H9 (cell line): ENCODE results near the gene ZMAT2. TPM values are rescaled to one million over a fixed set of nuclear protein-coding genes. Genes with fewer than 3 reads are reported as not detected.

Source experiments
- DNase-seq: peaks from one replicate; pipeline ENCODE4 v3.0.0-alpha.2; 2017
- H2AFZ ChIP-seq: one replicate; pipeline ENCODE4 v1.6.1; 2013; ENCODE audit warnings: mild to moderate bottlenecking, low read length, control low read depth, moderate library complexity
- H2AK5ac ChIP-seq: 2 replicates; pipeline ENCODE4 v1.6.1; 2013; ENCODE audit warnings: low read length, control low read depth, mixed read lengths; ENCODE audit not compliant: insufficient read length
- H2BK120ac ChIP-seq: one replicate; pipeline ENCODE4 v1.6.1; 2013; ENCODE audit warnings: low read depth, mild to moderate bottlenecking, low read length, control low read depth, inconsistent platforms; ENCODE audit not compliant: poor library complexity, severe bottlenecking
- H2BK12ac ChIP-seq: 2 replicates; pipeline ENCODE4 v1.6.1; 2013; ENCODE audit warnings: low read length, control low read depth, mixed read lengths, low read depth; ENCODE audit not compliant: insufficient read length
- H2BK15ac ChIP-seq: 2 replicates; pipeline ENCODE4 v1.6.1; 2013; ENCODE audit warnings: low read depth, low read length, control low read depth
- H2BK20ac ChIP-seq: one replicate; pipeline ENCODE4 v1.6.1; 2013; ENCODE audit warnings: low read depth, mild to moderate bottlenecking, low read length, control low read depth, inconsistent platforms; ENCODE audit not compliant: poor library complexity, severe bottlenecking
- H2BK5ac ChIP-seq: 2 replicates; pipeline ENCODE4 v1.6.1; 2013; ENCODE audit warnings: low read length, control low read depth, mixed read lengths; ENCODE audit not compliant: insufficient read length
- H3K14ac ChIP-seq: 2 replicates; pipeline ENCODE4 v1.6.1; 2013; ENCODE audit warnings: low read length, control low read depth; ENCODE audit not compliant: insufficient read depth
- H3K18ac ChIP-seq: 2 replicates; pipeline ENCODE4 v1.6.1; 2013; ENCODE audit warnings: low read depth, mild to moderate bottlenecking, mixed read lengths, low read length, control low read depth; ENCODE audit not compliant: insufficient read length
- H3K23ac ChIP-seq: 2 replicates; pipeline ENCODE4 v1.6.1; 2013; ENCODE audit warnings: low read length, control low read depth, mixed read lengths, low read depth; ENCODE audit not compliant: insufficient read length
- H3K23me2 ChIP-seq: 2 replicates; pipeline ENCODE4 v1.6.1; 2013; ENCODE audit warnings: low read depth, mild to moderate bottlenecking, mixed read lengths, low read length, control low read depth; ENCODE audit not compliant: insufficient read length, poor library complexity, severe bottlenecking
- H3K27ac ChIP-seq: 2 replicates; pipeline ENCODE4 v1.5.1; 2013; ENCODE audit warnings: low read length, control low read depth, mixed read lengths, low read depth; ENCODE audit not compliant: insufficient read length
- H3K27me3 ChIP-seq: 2 replicates; pipeline ENCODE4 v1.6.1; 2013; ENCODE audit warnings: low read length, control low read depth, inconsistent platforms; ENCODE audit not compliant: insufficient read depth
- H3K4ac ChIP-seq: 2 replicates; pipeline ENCODE4 v1.6.1; 2013; ENCODE audit warnings: low read depth, mild to moderate bottlenecking, control low read depth, inconsistent platforms, low read length, moderate library complexity
- H3K4me1 ChIP-seq: 2 replicates; pipeline ENCODE4 v1.6.1; 2013; ENCODE audit warnings: low read length, control low read depth, inconsistent platforms; ENCODE audit not compliant: insufficient read depth
- H3K4me2 ChIP-seq: 2 replicates; pipeline ENCODE4 v1.6.1; 2013; ENCODE audit warnings: low read length, control low read depth, mixed read lengths; ENCODE audit not compliant: insufficient read length, insufficient read depth
- H3K56ac ChIP-seq: 2 replicates; pipeline ENCODE4 v1.6.1; 2013; ENCODE audit warnings: low read depth, mild to moderate bottlenecking, mixed read lengths, low read length, control low read depth; ENCODE audit not compliant: insufficient read length
- H3K79me1 ChIP-seq: 2 replicates; pipeline ENCODE4 v1.6.1; 2013; ENCODE audit warnings: low read depth, mild to moderate bottlenecking, moderate library complexity, low read length, control low read depth, inconsistent platforms; ENCODE audit not compliant: insufficient read depth, poor library complexity, severe bottlenecking
- H3K79me2 ChIP-seq: 2 replicates; pipeline ENCODE4 v1.6.1; 2013; ENCODE audit warnings: low read length, control low read depth, inconsistent platforms; ENCODE audit not compliant: insufficient read depth
- H3K9ac ChIP-seq: 2 replicates; pipeline ENCODE4 v1.6.1; 2013; ENCODE audit warnings: low read length, control low read depth, mixed read lengths; ENCODE audit not compliant: insufficient read length; ENCODE audit errors: extremely low read depth
- H3K9me3 ChIP-seq: one replicate; pipeline ENCODE4 v1.6.1; 2013; ENCODE audit warnings: low read depth, low read length, inconsistent platforms; ENCODE audit not compliant: control insufficient read depth
- H3T11ph ChIP-seq: one replicate; pipeline ENCODE4 v1.6.1; 2013; ENCODE audit warnings: mild to moderate bottlenecking, low read length, control low read depth, inconsistent platforms
- H4K20me1 ChIP-seq: one replicate; pipeline ENCODE4 v1.6.1; 2013; ENCODE audit not compliant: control insufficient read depth, insufficient read length, insufficient read depth
- H4K5ac ChIP-seq: 2 replicates; pipeline ENCODE4 v1.6.1; 2013; ENCODE audit warnings: low read depth, mild to moderate bottlenecking, mixed read lengths, low read length, control low read depth; ENCODE audit not compliant: insufficient read length
- H4K8ac ChIP-seq: replicated peaks from 2 replicates; pipeline ENCODE4 v1.6.1; 2013; ENCODE audit warnings: low read length, control low read depth, mixed read lengths, low read depth; ENCODE audit not compliant: insufficient read length
- H4K91ac ChIP-seq: 2 replicates; pipeline ENCODE4 v1.6.1; 2013; ENCODE audit warnings: low read depth, mild to moderate bottlenecking, moderate library complexity, mixed read lengths, low read length, control low read depth; ENCODE audit not compliant: insufficient read length
- H3K27ac Mint-ChIP-seq, 3 experiments: 2 replicates in 2 of 3; 3 replicates in 1 of 3; pipeline ENCODE4 v1.8.0; 2020 to 2021; ENCODE audit warnings: mixed read lengths in 3 of 3, mild to moderate bottlenecking in 1 of 3, moderate library complexity in 1 of 3
- H3K27me3 Mint-ChIP-seq: 2 replicates; pipeline ENCODE4 v1.8.0; 2021; ENCODE audit warnings: low read depth, mild to moderate bottlenecking, moderate library complexity, mixed read lengths
- H3K36me3 Mint-ChIP-seq, 3 experiments: 2 replicates in 2 of 3; 3 replicates in 1 of 3; pipeline ENCODE4 v1.8.0; 2020 to 2021; ENCODE audit warnings: low read depth in 3 of 3, mixed read lengths in 3 of 3; ENCODE audit not compliant: insufficient read depth in 1 of 3
- H3K4me1 Mint-ChIP-seq, 2 experiments: 2 replicates each; pipeline ENCODE4 v1.8.0; 2020; ENCODE audit warnings: mixed read lengths in 2 of 2
- H3K4me3 Mint-ChIP-seq, 2 experiments: 2 replicates in 1 of 2; 3 replicates in 1 of 2; pipeline ENCODE4 v1.8.0; 2020 to 2021; ENCODE audit warnings: mild to moderate bottlenecking in 2 of 2, mixed read lengths in 2 of 2, moderate library complexity in 1 of 2
- H3K9me3 Mint-ChIP-seq, 2 experiments: 2 replicates in 1 of 2; 3 replicates in 1 of 2; pipeline ENCODE4 v1.8.0; 2020; ENCODE audit warnings: mild to moderate bottlenecking in 2 of 2, mixed read lengths in 2 of 2, moderate library complexity in 1 of 2
- WGBS: extraction: QIAGEN DNeasy Blood & Tissue Kit; methylation state at CpG from one replicate; pipeline ENCODE4 v1.1.7; 2013; ENCODE audit warnings: missing lambda C conversion rate, low lambda C conversion rate, mixed read lengths; ENCODE audit not compliant: insufficient read length; ENCODE audit errors: extremely low coverage; 5-methylcytosine and 5-hydroxymethylcytosine counted together
- total RNA-seq: library from RNA; stranded (reverse); gene quantifications from 2 replicates; pipeline ENCODE4 v1.2.1, GENCODE V29; 2021
- TF ChIP-seq, protein P1 (sequence below): fragments of 200-600 bp; sonication (generic); conservative IDR thresholded peaks from 3 replicates; pipeline ENCODE4 v1.8.0; 2021; ENCODE audit warnings: antibody characterized with exemption, mild to moderate bottlenecking

ZMAT2 gene
- total RNA-seq, 1 experiment from 2014 or later = 61.8 TPM

DNA sequence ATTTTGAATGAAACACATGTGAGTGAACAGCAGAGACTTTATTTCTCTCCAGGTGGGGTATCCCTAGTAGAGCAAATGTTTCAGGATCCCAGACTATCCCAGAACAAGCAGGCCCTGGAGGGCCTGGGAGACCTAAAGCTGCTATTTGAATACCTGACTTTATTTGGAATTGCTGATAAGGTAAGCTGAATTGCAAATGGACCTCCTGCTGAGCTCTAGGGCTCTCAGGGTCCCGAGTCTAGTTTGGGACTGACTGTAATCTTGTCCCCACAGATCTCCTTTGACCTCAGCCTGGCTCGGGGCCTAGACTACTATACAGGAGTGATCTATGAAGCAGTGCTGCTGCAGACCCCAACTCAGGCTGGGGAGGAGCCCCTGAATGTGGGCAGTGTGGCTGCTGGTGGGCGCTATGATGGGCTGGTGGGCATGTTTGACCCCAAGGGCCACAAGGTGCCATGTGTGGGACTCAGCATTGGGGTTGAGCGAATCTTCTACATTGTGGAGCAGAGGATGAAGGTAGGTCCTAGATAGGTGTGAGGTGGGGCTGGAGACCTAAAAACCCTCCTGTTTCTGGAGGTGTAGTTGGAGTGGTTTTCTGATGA is 3.3 kb upstream of the ZMAT2 start:
- no peak overlapping the region for H3K27ac ChIP-seq

More for the DNA sequence above, 3.3 kb upstream of the ZMAT2 start:
- Histone ChIP-seq H3K18ac (no peak overlapping the region), H3K9me3 (no peaks in the 10 kb centered on the region), H4K5ac (no peak overlapping the region), H3K27me3 (no peaks in the 10 kb centered on the region), H3K23me2 (no peaks in the 10 kb centered on the region), H3K4me1 (no peaks in the 10 kb centered on the region), H2BK15ac (no peak overlapping the region), H4K8ac (no peak overlapping the region), H3K4ac (no peak overlapping the region), H3K79me1 (no peaks in the 10 kb centered on the region), H3K79me2 (peaks cover 10% of the 10 kb centered on the region; the same call in 1 of the 2 replicates), H2AK5ac (no peak overlapping the region), H3K9ac (no peak overlapping the region), H3K4me2 (no peak overlapping the region), H2BK12ac (no peak overlapping the region), H2BK5ac (no peak overlapping the region), H3K14ac (no peak overlapping the region), H2BK120ac (no peak overlapping the region), H3T11ph (no peak overlapping the region), H2AFZ (no peak overlapping the region), H4K91ac (no peak overlapping the region), H3K56ac (no peak overlapping the region), H3K23ac (no peak overlapping the region), H2BK20ac (no peak overlapping the region), H4K20me1 (no peaks in the 10 kb centered on the region)
- Mint-ChIP-seq H3K27ac (no peak overlapping the region), H3K36me3 (peaks cover 36 to 70% (median 65%) of the 10 kb centered on the region in 3 experiments), H3K4me1 (peaks cover 20 to 22% of the 10 kb centered on the region in 2 experiments), H3K27me3 (no peaks in the 10 kb centered on the region), H3K4me3 (no peak overlapping the region; a peak in 1 of 5 replicates), H3K9me3 (no peaks in the 10 kb centered on the region)
- TF ChIP-seq, protein P1, sequence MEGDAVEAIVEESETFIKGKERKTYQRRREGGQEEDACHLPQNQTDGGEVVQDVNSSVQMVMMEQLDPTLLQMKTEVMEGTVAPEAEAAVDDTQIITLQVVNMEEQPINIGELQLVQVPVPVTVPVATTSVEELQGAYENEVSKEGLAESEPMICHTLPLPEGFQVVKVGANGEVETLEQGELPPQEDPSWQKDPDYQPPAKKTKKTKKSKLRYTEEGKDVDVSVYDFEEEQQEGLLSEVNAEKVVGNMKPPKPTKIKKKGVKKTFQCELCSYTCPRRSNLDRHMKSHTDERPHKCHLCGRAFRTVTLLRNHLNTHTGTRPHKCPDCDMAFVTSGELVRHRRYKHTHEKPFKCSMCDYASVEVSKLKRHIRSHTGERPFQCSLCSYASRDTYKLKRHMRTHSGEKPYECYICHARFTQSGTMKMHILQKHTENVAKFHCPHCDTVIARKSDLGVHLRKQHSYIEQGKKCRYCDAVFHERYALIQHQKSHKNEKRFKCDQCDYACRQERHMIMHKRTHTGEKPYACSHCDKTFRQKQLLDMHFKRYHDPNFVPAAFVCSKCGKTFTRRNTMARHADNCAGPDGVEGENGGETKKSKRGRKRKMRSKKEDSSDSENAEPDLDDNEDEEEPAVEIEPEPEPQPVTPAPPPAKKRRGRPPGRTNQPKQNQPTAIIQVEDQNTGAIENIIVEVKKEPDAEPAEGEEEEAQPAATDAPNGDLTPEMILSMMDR = no peak
- WGBS = no CpG with 5 or more reads among the region's 4 CpGs
- no peak for DNase-seq
